Measurements from ENCODE around the gene WNT6. TPM values are rescaled to one million over a fixed set of nuclear protein-coding genes. Genes with fewer than 3 reads are reported as not detected.

WNT6 gene
- total and polyA plus RNA-seq, 10 of the 15 experiments (the other 5 are each of a cell fraction or from before 2014, with no cell fraction given), result 0.11 to 0.44 (median 0.22) TPM; not detected in 5

DNA sequence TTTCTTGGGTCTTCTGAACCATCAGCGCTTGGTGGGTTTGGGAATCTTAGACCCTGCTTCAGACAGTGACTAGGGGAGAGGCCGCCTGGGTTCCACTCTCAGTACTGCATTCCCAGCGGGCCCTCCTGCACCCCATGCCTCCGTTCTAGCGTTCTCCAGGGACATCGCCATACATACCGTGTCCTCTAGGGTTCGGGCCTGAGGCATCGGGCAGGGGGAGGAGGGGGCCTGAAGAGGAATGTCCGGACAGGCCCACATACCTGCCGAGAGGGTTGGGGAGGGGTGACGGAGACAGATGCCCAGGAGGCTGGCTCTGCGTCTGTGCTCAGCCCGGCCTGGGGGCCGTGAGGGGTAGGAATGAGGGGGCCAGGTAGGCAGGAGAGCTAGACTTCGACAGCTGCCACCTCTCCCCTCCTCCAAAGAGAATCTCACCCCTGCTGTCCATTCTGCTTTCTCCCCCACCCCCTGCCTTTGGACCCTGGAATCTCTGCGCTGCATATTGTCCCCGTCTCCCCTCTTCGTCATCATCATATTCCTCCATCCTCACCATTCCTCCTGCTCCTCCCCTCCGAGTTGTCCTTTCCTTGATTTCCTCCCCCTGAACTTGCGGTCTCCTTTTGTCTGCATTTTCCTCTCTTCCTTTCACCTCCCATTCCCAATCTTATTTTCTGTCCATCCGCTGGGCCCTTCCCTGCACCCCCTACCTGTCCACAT lies 13.2 kb downstream of the WNT6 start:
- Histone ChIP-seq H3K36me3 (ENCODE audit: control insufficient read depth in 2 of 2, insufficient read depth in 2 of 2, low read length in 1 of 2) (no peaks in the 10 kb centered on the region), H3K27me3 (replicated peaks in 1 of 2; ENCODE audit: control insufficient read depth in 2 of 2, insufficient read depth in 2 of 2, low read length in 1 of 2) (peaks cover 13 to 30% of the 10 kb centered on the region in 2 experiments), H3K9ac (ENCODE audit: control insufficient read depth, insufficient read depth, low read length) (no peak overlapping the region), H4K20me1 (ENCODE audit: control insufficient read depth, insufficient read depth) (no peaks in the 10 kb centered on the region), H3K4me1 (ENCODE audit: control insufficient read depth, insufficient read depth, low read length) (peaks cover 30% of the 10 kb centered on the region), H2AFZ (ENCODE audit: control insufficient read depth, low read depth, low read length) (no peak overlapping the region), H3K79me2 (ENCODE audit: control insufficient read depth, insufficient read depth, low read length) (no peaks in the 10 kb centered on the region), H3K9me3 (replicated peaks; ENCODE audit: control insufficient read depth, insufficient read depth, low read length) (no peaks in the 10 kb centered on the region), H3K27ac (ENCODE audit: control insufficient read depth, insufficient read depth) (no peak overlapping the region), H3K4me3 (no peak overlapping the region), H3K4me2 (ENCODE audit: control insufficient read depth, insufficient read depth) (no peak overlapping the region)
- 29% methylated on average over 21 of the region's 22 CpGs for WGBS (ENCODE audit: insufficient coverage, insufficient replicate concordance, low lambda C conversion rate, missing lambda C conversion rate)
- RAD21 ChIA-PET (ENCODE audit: unreplicated experiment), result interaction anchor here (2.1 to 16.0 kb wide), 2 partner anchors 23 to 25 kb away, joined by 11 to 871 read pairs; no protein-coding TSS in a partner anchor
- CTCF ChIA-PET, result interaction anchor here (21.9 kb wide), 1 partner anchor 28 kb away, joined by 1364 read pairs; no protein-coding TSS in a partner anchor
- POLR2A ChIA-PET, result interaction anchor here (0.6 to 10.6 kb wide), 2 partner anchors 22 to 388 kb away, joined by 3 to 360 read pairs; no protein-coding TSS in a partner anchor
- ATAC-seq (no peak), FAIRE-seq (no peak), DNase-seq (ENCODE audit: low read depth, low spot score) (no peak)
- intact Hi-C loops (cut with micrococcal nuclease; ENCODE audit: unreplicated experiment), result no loop called here
- in situ Hi-C loops (cut with MboI), result no loop called here
- BruUV-seq (replicated peaks), result no TSS peak
- SMC1A ChIA-PET (ENCODE audit: uncharacterized antibody, unreplicated experiment), result interaction anchor here (1.4 kb wide), 1 partner anchor 26 kb away, joined by 5 read pairs; no protein-coding TSS in a partner anchor
- TF ChIP-seq CBX3 (IDR thresholded peaks at IDR 0.05; ENCODE audit: borderline replicate concordance, low read depth) (no peak), JUNB (IDR thresholded peaks at IDR 0.05) (no peak), ZNF207 (IDR thresholded peaks at IDR 0.05; ENCODE audit: borderline replicate concordance) (no peak), SREBF2 (IDR thresholded peaks at IDR 0.05; ENCODE audit: low read length) (no peak), NFXL1 (IDR thresholded peaks at IDR 0.05; ENCODE audit: borderline replicate concordance) (no peak)
- TF ChIP-seq, protein P1, sequence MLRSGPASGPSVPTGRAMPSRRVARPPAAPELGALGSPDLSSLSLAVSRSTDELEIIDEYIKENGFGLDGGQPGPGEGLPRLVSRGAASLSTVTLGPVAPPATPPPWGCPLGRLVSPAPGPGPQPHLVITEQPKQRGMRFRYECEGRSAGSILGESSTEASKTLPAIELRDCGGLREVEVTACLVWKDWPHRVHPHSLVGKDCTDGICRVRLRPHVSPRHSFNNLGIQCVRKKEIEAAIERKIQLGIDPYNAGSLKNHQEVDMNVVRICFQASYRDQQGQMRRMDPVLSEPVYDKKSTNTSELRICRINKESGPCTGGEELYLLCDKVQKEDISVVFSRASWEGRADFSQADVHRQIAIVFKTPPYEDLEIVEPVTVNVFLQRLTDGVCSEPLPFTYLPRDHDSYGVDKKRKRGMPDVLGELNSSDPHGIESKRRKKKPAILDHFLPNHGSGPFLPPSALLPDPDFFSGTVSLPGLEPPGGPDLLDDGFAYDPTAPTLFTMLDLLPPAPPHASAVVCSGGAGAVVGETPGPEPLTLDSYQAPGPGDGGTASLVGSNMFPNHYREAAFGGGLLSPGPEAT (IDR thresholded peaks at IDR 0.05; ENCODE audit: low read depth), result no peak
